SK-MEL-5 (cell line): ENCODE measurements around the gene TSC22D2. TPM values are rescaled to one million over a fixed set of nuclear protein-coding genes. Genes with fewer than 3 reads are reported as not detected.
A peak's percentile ranks its signal among the peaks of the same experiment; 100 is the strongest.

Source experiments
- DNase-seq: peaks from one replicate; pipeline ENCODE4 v3.0.0-alpha.2; 2016; ENCODE audit warnings: low read depth, low spot score
- in situ Hi-C: cut with HindIII; loops from 2 replicates; pipeline ENCODE4 v1.10.0; 2016; ENCODE audit warnings: low sequenced_read_pairs, high pct_unique_total_duplicates, low pct_unique_long_range_greater_than_20kb
- total RNA-seq: library from RNA; depleted of rRNA; stranded (reverse); fragments of >200 nt; shearing (Covaris generic); gene quantifications from 2 replicates; pipeline ENCODE4 v1.2.3, GENCODE V29; 2014

TSC22D2 gene
- total RNA-seq, 1 experiment from 2014 or later: 6.3 TPM

DNA sequence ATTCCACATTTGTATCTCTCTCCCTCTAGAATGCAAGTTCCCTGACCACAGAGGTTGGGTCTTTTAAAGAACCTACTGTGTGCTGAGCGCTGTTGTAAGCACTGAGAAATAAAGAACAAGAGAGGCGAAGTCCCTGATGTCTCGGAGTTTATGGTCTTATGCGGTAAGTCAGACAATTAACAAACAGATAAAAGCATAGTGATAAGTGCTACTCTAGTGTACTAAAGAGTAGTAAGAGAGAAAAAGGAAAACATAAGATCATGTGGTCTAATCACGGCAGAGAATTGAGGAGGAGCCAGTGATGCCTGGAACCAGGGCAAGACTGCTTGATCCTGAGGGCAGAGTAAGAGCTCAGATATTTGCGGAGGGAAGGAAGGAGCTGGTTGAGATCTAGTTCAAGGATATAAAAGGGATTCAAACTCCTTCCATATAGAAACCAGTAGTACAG is 29.8 kb upstream of the TSC22D2 start:
- DNase-seq: no peak
- in situ Hi-C loops: no loop called here

DNA sequence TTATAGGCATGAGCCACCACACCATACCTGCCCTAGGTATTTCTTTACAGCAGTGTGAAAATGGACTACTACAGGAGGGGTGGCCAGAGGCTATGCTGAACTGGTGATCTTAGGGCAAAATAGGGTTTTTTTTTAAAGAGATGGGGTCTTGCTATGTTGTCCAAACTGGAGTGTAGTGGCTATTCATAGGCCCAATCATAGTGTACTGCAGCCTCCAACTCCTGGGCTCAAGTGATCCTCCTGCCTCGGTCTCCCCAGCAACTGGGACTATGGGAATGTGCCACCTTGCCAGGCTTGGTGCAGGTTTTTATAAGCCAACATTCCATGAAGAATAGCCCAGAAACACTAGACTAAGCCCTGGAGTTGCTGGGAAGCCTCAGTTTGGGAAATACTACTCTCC is 28.6 kb upstream of the TSC22D2 start:
- DNase-seq: no peak
- in situ Hi-C loops: no loop called here

DNA sequence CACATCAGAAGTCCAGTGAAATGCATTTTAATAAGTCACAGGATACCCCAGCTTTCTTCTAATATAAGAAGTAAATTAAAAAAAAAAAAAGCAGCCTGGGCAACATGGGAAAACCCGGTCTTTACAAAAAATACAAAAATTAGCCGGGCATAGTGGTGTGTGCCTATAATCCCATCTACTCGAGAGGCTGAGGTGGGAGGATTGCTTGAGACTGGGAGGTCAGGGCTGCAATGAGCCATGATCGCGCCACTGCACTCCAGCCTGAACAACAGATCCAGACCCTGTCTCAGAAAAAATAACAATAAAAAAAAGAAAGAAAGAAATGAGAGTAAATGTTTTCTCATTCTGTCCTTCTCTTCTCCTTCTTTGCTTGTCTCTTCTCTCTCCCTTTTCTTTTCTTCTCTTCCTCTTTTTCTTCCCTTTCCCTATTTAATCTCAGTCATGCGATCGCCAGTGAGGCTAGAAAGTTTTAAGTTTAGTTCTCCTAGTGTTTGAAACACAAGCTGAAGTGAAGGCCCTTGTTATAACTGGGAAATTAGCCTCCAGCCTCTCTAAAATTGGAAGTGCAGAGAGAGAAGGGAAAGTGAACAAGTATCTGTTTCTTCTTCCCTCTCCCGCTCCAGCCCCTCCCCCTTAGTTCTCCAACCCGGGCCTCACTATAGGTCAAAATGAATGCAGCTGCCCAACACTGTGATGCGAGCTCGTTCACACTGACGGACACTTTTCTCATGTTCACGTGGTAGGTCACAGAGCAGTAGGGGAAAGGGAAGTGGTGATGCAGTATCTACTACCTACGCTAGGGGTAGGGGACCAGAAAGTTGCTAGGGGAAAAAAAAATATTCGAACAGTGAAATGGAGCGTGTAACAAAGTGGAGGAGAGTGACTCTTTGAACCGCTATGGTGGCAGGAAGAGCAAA is 23.5 kb upstream of the TSC22D2 start:
- DNase-seq: peak; percentile 99

DNA sequence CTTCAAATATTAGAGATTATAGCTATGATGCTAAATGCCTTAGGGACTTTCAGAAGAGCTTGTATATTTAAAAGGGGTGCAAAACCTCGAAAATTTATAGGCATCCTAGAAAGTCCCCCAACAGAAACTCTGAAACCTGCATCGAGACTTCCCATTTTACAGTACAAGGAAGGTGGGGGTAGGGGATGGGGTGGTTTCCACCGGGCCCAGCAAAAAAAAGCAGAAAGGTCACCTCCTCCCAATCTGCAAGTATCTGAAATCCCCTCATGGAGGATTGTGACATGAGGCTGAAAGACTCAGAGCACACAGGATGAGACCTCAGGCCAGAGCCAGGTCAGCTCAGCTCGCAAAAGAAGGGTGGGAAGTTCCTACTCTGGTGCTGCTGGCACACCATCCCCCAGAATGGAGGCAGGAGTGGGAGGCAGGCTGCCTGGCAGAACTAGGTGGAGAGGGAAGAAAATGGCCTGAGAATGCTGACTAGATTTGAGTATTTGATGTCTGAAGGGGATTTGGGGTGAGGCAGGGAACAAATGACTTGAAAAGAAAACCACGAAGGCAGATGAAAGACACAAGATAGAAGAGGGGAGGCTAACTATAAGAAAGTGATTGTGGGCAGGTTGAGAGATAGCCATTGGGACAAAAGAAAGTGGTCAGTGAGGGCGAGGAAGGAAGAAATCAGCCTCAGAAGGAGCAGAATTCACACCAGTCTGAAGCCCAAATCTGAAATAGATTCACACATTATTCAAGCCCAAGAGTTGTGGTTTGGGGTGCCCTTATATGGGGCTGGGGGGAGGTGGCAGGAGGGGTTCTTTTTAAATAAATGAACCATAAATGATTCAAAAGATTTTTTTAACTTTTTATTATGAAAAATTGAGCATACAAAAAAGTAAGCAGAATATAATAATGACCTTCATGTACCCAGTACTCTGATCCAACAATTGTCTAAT is 22.5 kb upstream of the TSC22D2 start:
- peak; percentile 25 for DNase-seq
- in situ Hi-C loops: no loop called here

More for the DNA sequence above, 23.5 kb upstream of the TSC22D2 start:
- in situ Hi-C loops: no loop called here

DNA sequence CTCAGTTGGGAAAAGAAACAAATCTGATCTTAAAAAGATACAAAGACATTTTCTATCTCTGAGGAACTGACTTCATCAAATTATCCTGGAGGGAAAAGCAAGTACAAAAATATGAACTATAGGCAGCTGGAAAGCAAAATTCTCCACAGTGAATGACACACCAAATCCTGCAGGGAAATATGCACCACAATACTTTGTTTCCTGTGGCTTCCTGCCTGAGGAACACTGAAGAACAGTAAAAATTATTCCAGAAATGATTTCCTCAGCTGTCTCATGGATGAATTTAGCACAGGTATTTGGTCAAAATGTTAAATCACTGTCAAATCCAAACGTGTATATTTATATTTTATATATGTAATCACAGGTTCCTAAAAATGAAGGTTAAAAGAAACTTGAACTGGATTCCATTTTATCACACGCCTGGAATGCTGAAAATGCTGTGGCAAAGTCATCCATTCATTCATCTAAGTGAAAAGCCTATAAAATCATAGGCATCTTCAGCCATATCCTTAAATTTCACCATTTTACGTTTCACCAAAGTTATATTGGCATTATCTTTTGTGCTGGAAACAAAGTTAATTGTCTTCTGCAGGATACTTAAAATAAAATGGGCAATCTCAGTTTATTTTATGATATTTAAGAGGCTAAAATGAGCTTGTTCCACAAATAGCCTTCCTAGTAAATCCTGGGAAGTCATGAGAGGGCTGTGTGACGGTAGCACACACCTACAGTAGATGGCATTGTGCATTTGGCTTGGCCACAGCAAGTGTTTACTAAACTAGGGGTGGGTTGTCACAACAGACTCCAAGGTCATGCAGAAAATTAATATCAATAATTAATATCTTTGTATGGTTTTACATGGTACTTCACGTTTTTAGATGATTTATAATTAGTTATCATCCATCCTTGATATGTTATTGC is 19.3 kb upstream of the TSC22D2 start:
- peak; percentile 66 for DNase-seq
- in situ Hi-C loops: no loop called here

DNA sequence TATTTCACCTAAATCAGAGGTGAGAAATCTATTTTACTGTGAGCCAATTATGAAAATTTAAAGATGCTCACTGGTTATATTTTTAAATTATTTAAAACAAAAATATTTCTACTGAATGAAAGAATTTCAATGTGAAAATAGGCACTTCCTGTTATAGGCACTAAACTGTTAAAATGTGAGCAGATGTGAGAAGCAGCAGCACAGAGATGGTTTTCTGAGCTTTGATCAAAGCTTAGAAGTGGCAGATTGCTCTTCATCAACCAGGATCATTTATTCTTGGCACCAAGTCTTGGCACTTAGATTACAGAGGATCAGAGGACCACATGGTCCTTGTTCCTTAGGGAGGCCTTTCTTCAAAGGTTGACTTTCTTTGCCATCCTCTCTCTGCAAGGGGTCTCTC is 18.0 kb upstream of the TSC22D2 start:
- in situ Hi-C loops: no loop called here
- DNase-seq: no peak

DNA sequence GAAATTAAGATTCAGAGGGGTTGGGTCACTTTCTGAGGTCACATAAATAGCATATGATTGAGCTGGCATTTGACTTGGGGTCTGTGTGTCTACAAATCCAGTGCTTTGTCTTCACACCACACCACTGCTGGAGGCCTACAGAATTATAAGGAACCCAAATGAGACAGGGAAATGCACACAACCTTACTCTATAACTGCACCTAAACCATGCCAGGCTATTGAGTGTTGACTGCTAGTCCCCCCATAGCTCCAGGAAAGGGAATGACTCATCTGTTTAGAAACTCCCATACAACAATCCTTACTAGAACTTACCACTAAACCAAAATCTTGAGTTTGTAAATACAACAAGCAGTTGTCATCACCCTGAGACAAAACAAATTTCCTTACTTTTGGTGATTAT is 16.9 kb upstream of the TSC22D2 start:
- in situ Hi-C loops: no loop called here
- peak; percentile 80 for DNase-seq

DNA sequence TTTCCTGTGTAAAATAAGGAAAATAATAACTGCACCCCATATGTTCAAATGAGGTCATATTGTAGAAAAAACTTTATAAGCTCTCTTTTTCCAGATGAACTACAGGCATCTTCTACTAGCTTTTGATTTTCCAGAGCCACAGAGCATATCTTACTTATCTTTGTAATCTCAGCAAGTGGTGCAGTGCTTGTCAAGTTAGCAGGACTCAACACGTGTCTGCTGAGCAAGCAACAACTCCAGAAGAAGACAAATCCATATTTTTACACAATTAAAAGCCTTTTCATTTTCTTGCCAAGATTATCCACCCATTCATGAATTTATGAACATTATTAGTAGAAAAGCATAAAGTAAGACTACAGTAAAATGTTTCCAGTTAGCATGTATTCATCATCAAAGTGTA is 14.4 kb upstream of the TSC22D2 start:
- no peak for DNase-seq
- in situ Hi-C loops: no loop called here

DNA sequence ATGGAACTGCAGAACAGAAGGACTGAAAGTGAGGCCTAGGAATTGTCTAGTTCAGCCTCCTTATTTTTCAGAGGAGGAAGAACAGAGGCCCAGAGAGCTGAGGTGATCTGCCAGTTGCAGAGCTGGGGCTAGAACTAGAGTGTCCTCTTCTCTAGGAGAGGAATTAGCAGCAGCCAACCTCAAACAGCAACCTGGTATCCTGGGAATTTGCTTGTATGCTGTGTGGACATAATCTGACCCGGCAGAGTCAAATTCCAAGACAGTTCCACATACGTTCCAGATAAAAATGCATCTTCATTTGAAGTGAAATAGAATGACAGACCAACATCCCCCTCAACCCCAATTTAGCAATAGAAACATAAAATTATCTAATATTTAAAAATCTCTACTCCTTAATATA is 13.5 kb upstream of the TSC22D2 start:
- in situ Hi-C loops: no loop called here
- no peak for DNase-seq

DNA sequence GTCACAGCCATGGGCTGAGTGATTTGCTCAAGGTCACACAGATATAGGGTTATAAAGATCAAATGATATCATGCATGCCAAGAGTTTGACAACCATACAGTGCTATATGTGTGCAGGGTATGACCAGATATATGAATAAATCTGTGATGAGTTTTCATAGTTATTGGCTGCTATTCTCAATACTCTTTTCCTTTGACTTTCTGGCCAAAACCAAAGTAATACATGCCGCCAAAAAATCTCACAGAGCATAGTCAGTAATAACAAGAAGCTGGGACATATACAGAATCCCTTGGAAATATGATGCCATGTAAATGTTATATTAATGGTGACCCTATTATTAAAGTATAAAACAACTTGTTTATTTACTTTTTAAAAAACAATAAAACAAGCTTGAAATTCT is 11.6 kb upstream of the TSC22D2 start:
- DNase-seq: no peak
- in situ Hi-C loops: no loop called here

DNA sequence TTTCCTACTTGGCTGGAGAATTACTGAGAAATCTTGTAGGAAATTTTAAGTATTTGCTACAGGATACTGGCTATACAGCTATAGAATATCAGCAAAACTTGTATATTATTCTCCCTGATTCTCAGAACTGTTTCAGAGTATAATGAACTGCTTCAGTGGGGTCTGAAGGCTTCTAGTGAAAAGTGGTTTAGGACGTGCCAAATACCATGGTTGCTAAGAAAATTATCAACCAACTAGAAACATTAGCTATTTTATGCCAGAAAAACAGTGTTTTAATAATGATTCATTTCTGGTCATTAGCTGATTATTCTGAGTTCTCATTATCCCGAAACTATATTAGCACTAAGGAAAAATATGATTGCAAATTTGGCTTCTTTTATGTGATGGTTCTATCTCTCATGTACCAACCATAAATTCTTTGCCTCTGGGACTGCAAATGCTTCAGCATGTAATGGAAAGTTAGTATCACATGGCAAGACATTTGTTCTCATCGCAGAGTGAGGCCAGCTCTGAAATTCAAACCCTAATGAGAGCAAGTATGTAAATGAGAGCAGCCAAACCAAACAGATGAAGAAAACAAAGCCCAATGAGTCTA is 11.0 kb upstream of the TSC22D2 start:
- DNase-seq: no peak
- in situ Hi-C loops: no loop called here

DNA sequence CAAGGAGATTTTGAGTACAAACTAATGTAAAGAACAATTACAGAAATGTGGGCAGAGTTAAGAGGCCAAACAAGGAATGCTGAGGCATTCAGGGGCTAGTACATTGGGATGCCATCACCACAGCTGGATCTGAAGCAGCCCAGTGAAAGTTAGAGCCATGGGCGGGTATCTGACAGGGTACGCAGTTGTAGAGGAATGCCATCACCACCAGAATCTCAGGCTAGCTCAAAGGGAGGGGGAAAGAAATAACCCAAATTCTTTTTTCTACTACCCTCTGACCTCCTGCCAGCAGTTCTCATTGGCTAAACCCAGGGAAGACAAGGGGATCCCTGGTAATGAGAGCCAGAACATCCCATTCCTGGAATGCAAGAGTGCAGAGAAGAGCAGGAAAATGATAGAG is 9.0 kb upstream of the TSC22D2 start:
- in situ Hi-C loops: no loop called here

DNA sequence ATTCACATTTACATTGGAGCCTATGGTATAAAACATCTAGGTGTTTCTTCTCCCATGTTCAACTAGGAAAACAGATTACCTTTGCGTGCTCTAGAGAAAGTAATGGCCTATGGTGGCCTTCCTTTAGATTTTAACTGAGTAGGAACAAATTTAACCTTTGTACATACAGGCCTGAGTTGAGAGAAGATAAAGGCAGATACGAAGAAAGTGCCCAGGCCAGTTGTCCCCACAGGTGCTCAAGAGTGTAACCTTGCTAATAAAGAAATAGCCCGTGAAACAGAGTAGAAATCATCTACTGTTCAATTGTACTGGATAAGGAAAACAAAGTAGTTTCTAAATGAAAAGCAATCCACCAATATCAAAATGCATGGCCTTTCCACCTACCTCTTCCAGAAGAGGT is 6.8 kb upstream of the TSC22D2 start:
- in situ Hi-C loops: loop anchor here (5.0 kb wide), 1 partner anchor 64 kb away; no protein-coding TSS in a partner anchor
- DNase-seq: no peak

More for the DNA sequence above, 9.0 kb upstream of the TSC22D2 start:
- DNase-seq: no peak

DNA sequence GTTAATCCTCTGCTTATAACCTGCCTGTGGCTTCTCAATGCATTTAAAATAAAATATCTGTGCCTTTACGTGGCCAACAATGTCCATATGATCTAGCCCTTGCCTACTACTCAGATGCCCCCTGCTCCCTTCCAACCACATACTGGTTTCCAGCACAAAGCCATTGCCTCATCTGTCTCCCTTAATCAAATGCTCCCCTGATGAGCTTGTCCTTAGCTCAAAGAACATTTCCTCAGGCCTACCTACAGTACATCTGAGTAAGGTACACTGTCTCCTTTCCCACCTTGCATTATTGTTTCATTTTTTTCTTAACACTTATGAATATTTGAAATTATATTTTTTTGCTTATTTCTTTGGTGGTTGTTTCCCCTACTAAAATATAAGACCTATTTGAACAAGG is 5.9 kb upstream of the TSC22D2 start:
- DNase-seq: no peak
- in situ Hi-C loops: loop anchor here (5.0 kb wide), 1 partner anchor 65 kb away; no protein-coding TSS in a partner anchor

DNA sequence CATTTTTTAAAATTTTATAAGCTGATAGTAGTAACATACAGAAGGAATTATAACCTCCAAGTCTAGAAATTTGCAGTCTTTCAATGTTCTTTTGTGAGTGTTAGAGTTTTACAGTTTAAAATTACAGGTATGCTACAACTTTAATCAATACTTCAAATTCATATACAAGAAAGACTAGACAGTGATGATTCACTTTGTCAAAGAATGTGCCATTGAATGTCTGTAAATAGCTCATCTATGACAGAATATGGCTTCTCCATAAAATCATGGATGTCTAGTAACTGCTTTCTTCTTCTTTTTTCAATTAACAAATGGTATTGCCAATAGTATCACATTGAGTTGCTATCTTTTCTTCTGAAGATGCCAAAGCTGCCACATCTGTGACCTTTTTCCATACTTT is 4.1 kb upstream of the TSC22D2 start:
- in situ Hi-C loops: loop anchor here (5.0 kb wide), 1 partner anchor 67 kb away; no protein-coding TSS in a partner anchor
- DNase-seq: no peak

DNA sequence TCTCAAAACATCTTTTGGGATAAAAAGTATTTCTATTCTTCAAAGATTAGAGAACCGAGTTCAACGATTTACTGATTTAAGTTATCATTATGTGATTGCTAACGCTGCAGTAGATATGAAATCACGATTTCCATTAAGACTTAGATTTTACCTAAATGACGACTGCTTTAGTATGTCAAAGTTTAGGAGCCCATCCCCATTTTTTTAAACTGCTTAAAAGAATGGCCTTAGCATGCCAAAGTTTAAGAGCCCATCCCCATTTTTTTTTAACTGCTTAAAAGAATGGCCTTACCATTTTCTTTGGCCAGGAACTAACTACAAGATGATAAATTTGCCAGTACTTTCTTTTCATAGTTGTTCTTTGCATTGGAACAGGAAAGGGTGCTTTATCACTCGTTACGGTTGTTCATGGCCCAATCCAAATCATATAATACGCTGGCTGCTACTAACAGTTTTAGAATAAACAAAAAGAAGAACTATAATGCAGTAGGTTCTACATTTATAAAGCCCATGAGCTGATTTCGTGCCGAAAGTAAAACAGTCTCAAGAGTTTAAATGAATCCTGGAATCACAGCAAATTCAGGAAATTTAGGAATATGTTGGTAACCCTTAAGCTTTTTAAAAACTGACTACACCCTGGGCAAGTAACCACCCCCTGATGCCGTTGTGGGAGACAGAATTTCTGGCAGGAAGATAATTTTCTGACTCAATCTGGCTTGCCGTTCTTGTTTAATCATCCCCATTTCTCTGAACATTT is 869 bp upstream of the TSC22D2 start:
- in situ Hi-C loops: no loop called here
- peak; percentile 42 for DNase-seq
